ENCODE data around the gene SEL1L3. TPM values are rescaled to one million over a fixed set of nuclear protein-coding genes. Genes with fewer than 3 reads are reported as not detected.

Gene SEL1L3
- total RNA-seq, 4 donors from 2014 or later: 2.2 to 29.8 (median 5.4) TPM

DNA sequence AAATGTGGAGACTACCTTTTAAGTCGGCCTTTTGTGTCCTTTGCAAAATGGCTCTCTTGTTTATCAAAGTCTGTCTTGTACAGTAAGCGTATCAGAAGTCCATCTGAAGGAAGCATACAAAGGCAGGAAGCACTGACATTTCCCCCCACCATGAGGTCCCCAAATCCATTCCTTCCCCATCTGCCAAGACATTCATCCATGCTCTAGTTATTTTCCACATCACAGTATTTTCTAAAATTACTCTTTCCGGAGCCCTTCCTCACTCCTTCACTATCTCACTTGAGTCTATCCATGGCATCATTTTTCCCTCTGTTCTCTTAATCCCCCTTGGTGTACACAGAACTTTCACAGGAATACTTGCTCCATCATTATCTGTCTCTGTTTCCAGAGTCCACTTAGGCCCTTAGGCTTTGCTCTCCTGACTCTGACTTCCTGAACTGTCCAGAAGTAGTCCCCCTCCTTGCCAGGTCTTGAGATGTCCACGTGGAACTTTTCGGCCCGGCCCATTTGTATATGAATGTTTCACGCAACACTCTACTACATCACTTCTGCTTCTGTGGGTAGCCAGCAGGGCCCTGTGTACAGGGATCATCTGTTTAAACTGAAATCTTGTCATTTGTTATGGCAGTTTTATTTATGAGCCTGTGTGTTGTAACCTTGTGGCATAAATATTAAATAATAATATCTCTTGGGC lies 2.1 kb downstream of the SEL1L3 start:
- H3K36me3 ChIP-seq: no peaks in the 10 kb centered on the region
- no peaks in the 10 kb centered on the region for H3K9me3 ChIP-seq
- no peak overlapping the region for H3K27ac ChIP-seq
- peaks cover 0 to 26% (median 2%) of the 10 kb centered on the region in 3 donors for H3K4me1 ChIP-seq
- 70 to 85% methylated on average over 3 to 7 of the region's 7 CpGs for WGBS, 2 donors (ENCODE audit: low coverage in 1 of 2)
- peak; percentile 17 for ATAC-seq
- no peak overlapping the region for H3K4me3 ChIP-seq
- H3K27me3 ChIP-seq: peaks cover 44% of the 10 kb centered on the region
- TF ChIP-seq, protein P1, sequence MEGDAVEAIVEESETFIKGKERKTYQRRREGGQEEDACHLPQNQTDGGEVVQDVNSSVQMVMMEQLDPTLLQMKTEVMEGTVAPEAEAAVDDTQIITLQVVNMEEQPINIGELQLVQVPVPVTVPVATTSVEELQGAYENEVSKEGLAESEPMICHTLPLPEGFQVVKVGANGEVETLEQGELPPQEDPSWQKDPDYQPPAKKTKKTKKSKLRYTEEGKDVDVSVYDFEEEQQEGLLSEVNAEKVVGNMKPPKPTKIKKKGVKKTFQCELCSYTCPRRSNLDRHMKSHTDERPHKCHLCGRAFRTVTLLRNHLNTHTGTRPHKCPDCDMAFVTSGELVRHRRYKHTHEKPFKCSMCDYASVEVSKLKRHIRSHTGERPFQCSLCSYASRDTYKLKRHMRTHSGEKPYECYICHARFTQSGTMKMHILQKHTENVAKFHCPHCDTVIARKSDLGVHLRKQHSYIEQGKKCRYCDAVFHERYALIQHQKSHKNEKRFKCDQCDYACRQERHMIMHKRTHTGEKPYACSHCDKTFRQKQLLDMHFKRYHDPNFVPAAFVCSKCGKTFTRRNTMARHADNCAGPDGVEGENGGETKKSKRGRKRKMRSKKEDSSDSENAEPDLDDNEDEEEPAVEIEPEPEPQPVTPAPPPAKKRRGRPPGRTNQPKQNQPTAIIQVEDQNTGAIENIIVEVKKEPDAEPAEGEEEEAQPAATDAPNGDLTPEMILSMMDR (IDR thresholded peaks at IDR 0.05): no peak
- no peak for TF ChIP-seq POLR2A (IDR thresholded peaks at IDR 0.05)
- TF ChIP-seq POLR2AphosphoS5 (IDR thresholded peaks at IDR 0.05): no peak
- TF ChIP-seq EP300 (IDR thresholded peaks at IDR 0.05): no peak

DNA sequence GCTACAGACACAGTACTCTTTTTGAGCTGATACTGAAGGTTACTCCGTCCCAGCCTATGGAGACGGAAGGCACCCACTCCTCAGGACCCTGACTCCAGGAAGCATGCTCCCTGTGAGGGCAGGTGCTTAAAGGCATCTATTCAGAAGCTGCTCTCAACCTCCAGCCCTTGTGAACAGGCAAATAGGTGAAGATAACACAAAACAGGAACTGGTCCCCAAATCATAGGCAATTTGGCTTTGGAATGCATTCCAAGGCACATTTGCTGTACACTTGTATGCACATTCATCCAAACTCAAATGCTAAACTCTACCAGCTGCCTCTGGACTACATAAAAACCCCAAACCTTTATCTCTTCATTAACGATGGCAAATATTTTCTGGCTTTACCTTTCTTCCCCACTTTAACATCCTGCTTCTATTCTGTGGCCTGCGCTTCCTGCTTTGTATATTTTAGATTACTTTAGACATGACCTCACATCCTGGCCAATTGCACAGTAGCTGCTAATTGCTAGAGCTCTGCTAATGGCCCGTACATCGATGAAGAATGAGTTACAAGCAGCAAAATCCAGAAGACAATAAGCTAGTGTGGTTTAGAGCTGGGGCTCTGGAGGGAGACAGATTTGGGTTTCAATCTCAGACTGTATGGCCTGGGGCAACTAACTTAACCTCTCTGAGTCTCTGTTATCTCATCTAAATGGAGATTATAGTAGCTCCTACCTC lies 3.2 kb downstream of the SEL1L3 start:
- peak overlapping the region in 1 of 4 donors; percentile 38 for H3K27ac ChIP-seq
- H3K36me3 ChIP-seq: no peaks in the 10 kb centered on the region
- H3K9me3 ChIP-seq: no peaks in the 10 kb centered on the region
- TF ChIP-seq POLR2AphosphoS5 (IDR thresholded peaks at IDR 0.05): no peak
- 60 to 75% methylated on average over 2 to 5 of the region's 6 CpGs for WGBS, 2 donors (ENCODE audit: low coverage in 1 of 2)
- H3K4me3 ChIP-seq: no peak overlapping the region
- peaks cover 44% of the 10 kb centered on the region for H3K27me3 ChIP-seq
- ATAC-seq: no peak
- peaks cover 0 to 26% (median 2%) of the 10 kb centered on the region in 3 donors for H3K4me1 ChIP-seq

DNA sequence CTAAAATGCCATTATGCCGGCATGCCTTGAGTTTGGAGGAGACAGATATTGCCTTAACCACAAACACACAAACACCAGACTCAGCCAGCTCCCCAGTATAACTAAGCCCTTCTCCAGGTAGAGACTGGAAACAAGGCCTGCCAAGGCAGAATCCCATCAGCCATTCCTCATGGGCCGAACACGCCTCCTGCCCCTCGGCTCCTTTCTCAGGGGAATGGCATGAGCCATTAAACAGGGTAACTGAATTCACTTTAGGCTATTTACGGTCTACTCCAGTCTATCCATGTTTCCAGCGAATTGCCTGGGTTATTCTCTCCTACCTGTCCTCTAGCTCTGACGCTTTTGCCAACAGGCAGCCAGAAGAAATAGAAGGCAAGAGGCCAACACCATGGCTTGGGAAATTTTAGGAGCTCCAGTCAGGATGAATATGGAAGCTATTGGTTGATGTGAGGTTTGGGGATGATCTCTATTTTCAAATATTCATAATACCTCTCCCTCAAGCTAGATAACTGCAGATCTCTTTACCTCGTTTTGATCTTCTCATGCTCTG lies 4.9 kb downstream of the SEL1L3 start:
- 85 to 86% methylated on average over 5 to 6 of the region's 8 CpGs for WGBS, 2 donors (ENCODE audit: low coverage in 1 of 2)
- ATAC-seq: no peak
- Histone ChIP-seq H3K9me3 (no peaks in the 10 kb centered on the region), H3K27ac (no peak overlapping the region), H3K36me3 (no peaks in the 10 kb centered on the region), H3K27me3 (peaks cover 44% of the 10 kb centered on the region), H3K4me3 (no peak overlapping the region), H3K4me1 (peaks cover 0 to 19% (median 2%) of the 10 kb centered on the region in 3 donors)
- TF ChIP-seq POLR2A (IDR thresholded peaks at IDR 0.05): no peak
- TF ChIP-seq, protein P1 (IDR thresholded peaks at IDR 0.05): no peak
- no peak for TF ChIP-seq POLR2AphosphoS5 (IDR thresholded peaks at IDR 0.05)
- TF ChIP-seq EP300 (IDR thresholded peaks at IDR 0.05): no peak

DNA sequence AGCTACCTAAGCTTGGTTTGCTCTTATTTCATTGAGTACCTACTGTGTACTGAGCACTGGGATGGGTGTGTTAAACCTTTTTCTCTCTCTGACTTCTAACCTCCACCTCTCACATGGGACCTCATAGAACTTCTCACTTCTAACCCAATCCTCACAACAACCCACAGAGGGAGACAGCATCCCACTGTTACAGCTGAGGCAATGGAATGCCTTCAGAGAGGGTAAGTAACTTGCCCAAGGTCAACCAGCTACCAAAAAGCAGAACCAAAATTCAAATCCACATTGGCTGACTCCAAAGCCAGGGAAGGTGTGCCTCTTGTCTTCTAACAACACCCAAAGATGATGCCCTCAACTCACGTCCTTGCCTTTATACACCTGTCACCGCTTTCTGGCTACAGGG lies 5.4 kb downstream of the SEL1L3 start:
- Histone ChIP-seq H3K9me3 (no peaks in the 10 kb centered on the region), H3K27ac (no peak overlapping the region), H3K4me1 (peaks cover 0 to 16% (median 2%) of the 10 kb centered on the region in 3 donors), H3K27me3 (peaks cover 41% of the 10 kb centered on the region), H3K4me3 (no peak overlapping the region), H3K36me3 (no peaks in the 10 kb centered on the region)
- whole genome bisulfite sequencing, 2 donors (ENCODE audit: low coverage in 1 of 2): 100% methylated on average over 2 of the region's 2 CpGs
- TF ChIP-seq, protein P1 (IDR thresholded peaks at IDR 0.05): no peak
- TF ChIP-seq POLR2AphosphoS5 (IDR thresholded peaks at IDR 0.05) (no peak), POLR2A (IDR thresholded peaks at IDR 0.05) (no peak), EP300 (IDR thresholded peaks at IDR 0.05) (no peak)
- no peak for ATAC-seq

DNA sequence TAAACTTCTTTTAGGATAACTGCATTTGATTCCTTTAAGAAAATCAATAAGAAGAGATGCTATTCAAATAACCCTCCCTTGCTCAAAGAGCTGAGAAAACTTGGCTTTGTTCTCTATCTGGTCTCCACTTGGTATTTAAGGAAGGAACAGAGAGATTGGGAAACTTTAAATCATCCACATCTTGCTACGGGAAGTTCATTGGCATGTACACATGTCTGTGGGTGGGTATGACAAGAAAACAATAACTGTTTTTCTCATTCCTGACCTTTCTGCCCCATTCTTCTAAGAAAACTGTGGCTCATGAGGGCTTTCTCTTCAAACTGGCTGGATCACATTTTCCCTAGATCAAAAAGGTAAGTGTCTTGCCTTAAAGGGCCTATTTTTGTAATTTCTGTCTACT lies 6.0 kb downstream of the SEL1L3 start:
- peaks cover 35% of the 10 kb centered on the region for H3K27me3 ChIP-seq
- H3K27ac ChIP-seq: no peak overlapping the region
- no peaks in the 10 kb centered on the region for H3K36me3 ChIP-seq
- ATAC-seq: no peak
- TF ChIP-seq EP300 (IDR thresholded peaks at IDR 0.05): no peak
- TF ChIP-seq, protein P1 (IDR thresholded peaks at IDR 0.05): no peak
- no peak for TF ChIP-seq POLR2A (IDR thresholded peaks at IDR 0.05)
- no peak for TF ChIP-seq POLR2AphosphoS5 (IDR thresholded peaks at IDR 0.05)
- WGBS, 2 donors (ENCODE audit: low coverage in 1 of 2): 58 to 67% methylated on average over 1 of the region's 1 CpG
- peaks cover 0 to 9% (median 2%) of the 10 kb centered on the region in 3 donors for H3K4me1 ChIP-seq
- no peaks in the 10 kb centered on the region for H3K9me3 ChIP-seq
- no peak overlapping the region for H3K4me3 ChIP-seq

All from gastroesophageal sphincter (tissue), 4 donors.